Heart left ventricle (tissue), 16 donors: Measurements from ENCODE around the gene FAM240A. TPM values are rescaled to one million over a fixed set of nuclear protein-coding genes. Genes with fewer than 3 reads are reported as not detected.

Source experiments
- ATAC-seq, 4 donors: fragments of 200-7000 bp; cut with Tn5 transposase; one replicate each; pipeline ENCODE4 v1.9.1; 2020 to 2022; ENCODE audit warnings: moderate library complexity in 4 of 4, mild to moderate bottlenecking in 3 of 4, moderate number of reproducible peaks in 1 of 4
- DNase-seq, 5 donors: peaks; one replicate each; pipeline ENCODE4 v3.0.0-alpha.2; 2020
- H3K27ac ChIP-seq, 12 donors: fragments of 200-600 bp; sonication (generic) in 4 of 12; one replicate each; pipeline versions ENCODE4 v1.5.0 to v1.8.0; 2016 to 2022; ENCODE audit warnings: mild to moderate bottlenecking in 2 of 12
- H3K27me3 ChIP-seq, 9 donors: fragments of 200-600 bp; sonication (generic) in 2 of 9; one replicate each; pipeline versions ENCODE4 v1.5.1 to v1.8.0; 2016 to 2022; ENCODE audit warnings: mild to moderate bottlenecking in 3 of 9
- H3K36me3 ChIP-seq, 9 donors: fragments of 200-600 bp; sonication (generic) in 2 of 9; one replicate each; pipeline versions ENCODE4 v1.5.0 to v1.8.0; 2018 to 2022; ENCODE audit warnings: mild to moderate bottlenecking in 2 of 9
- H3K4me1 ChIP-seq, 12 donors: fragments of 200-600 bp; sonication (generic) in 4 of 12; one replicate each; pipeline versions ENCODE4 v1.5.0 to v1.8.0; 2016 to 2022; ENCODE audit warnings: mild to moderate bottlenecking in 3 of 12
- H3K4me3 ChIP-seq, 12 donors: fragments of 200-600 bp; sonication (generic) in 4 of 12; one replicate each; pipeline versions ENCODE4 v1.5.0 to v1.8.0; 2017 to 2022; ENCODE audit warnings: mild to moderate bottlenecking in 9 of 12, moderate library complexity in 4 of 12
- H3K9me3 ChIP-seq, 12 donors: fragments of 200-600 bp; sonication (generic) in 4 of 12; one replicate each; pipeline versions ENCODE4 v1.5.0 to v1.8.0; 2016 to 2022; ENCODE audit warnings: mild to moderate bottlenecking in 1 of 12
- CTCF ChIP-seq, 12 donors: fragments of 200-600 bp; sonication (generic) in 4 of 12; IDR thresholded peaks; one replicate each; pipeline versions ENCODE4 v1.5.0 to v1.8.0; 2018 to 2022; ENCODE audit warnings: antibody characterized with exemption in 12 of 12, mild to moderate bottlenecking in 5 of 12
- POLR2A ChIP-seq, 2 donors: fragments of 450-650 bp; IDR thresholded peaks; one replicate each; pipeline ENCODE4 v1.6.1; 2017; ENCODE audit warnings: antibody characterized with exemption in 2 of 2, mild to moderate bottlenecking in 2 of 2, moderate library complexity in 2 of 2
- WGBS, 4 donors: extraction: QIAGEN DNeasy Blood & Tissue Kit in 2 of 4; methylation state at CpG; one replicate each; pipeline versions ENCODE4 v1.1.5 to v1.1.7; 2013 to 2018; 5-methylcytosine and 5-hydroxymethylcytosine counted together
- intact Hi-C, 10 donors: fragments of 100-400 bp; cut with DNase I; formaldehyde crosslinking; loops; one replicate each; pipeline versions ENCODE4 v1.11.1 to v1.14.2; 2022
- polyA plus RNA-seq, 2 donors: library from polyadenylated mRNA; stranded (reverse); fragments of 200-250 nt; gene quantifications; one replicate each; pipeline ENCODE4 v1.2.3, GENCODE V29; 2013
- total RNA-seq, 9 donors: library from RNA; depleted of rRNA in 2 of 9; stranded (reverse); fragments of >200 nt in 2 of 9; fragmentation: NEBNext Ultra II Directional in 3 of 9; extraction: Animal tissue kit (Norgen Biotek cat#: 25700) in 3 of 9; gene quantifications; one replicate each; pipeline versions ENCODE4 v1.1.0 to v1.2.4, GENCODE V29; 2016 to 2023
- donor health status: ischemic (EF 13 %, LVEDD 7.1; RV severe dilation, severe dysfunction).
- donor health status: healthy with polysubstance abuse.
- donor health status: DM: no; HTN: yes; CAD: no.
- donor health status: DM: no; HTN: no; CAD: no.
- donor health status: ischemic (EF 25% LVEDD 6.9; RV normal size, moderate dysfunction).
- donor health status: ischemic (EF 25% LVEDD 5.7; RV mildly dilated, moderate dysfunction).
- donor health status: healthy.
- donor health status: DM: yes; HTN: yes; CAD: no.
- donor health status: ischemic (EF 35%, LVEDD 5.7; RV mildly dilated, moderate dysfunction).
- donor health status: nonischemic (EF 11% LVEDD 7.7; RV severe dilation, severe dysfunction).
- donor health status: DM: yes; HTN: yes; CAD: no.
- donor health status: PGD.
- donor health status: ischemic (EF 29% LVEDD 5.4; RV normal size, mild dysfunction).
- donor health status: nonischemic (EF 23%, LVEDD 6.1; RV moderate dilation, normal function).

The FAM240A gene
- total and polyA plus RNA-seq, 11 donors: not detected

GRCh38 chr3:46661776-46662766 lies 49.7 kb downstream of the FAM240A start:
- 75 to 84% (median 78%) methylated on average over 15 of the region's 15 CpGs for whole genome bisulfite sequencing, 4 donors
- TF ChIP-seq CTCF (IDR thresholded peaks at IDR 0.05) (no peak), POLR2A (IDR thresholded peaks at IDR 0.05) (no peak)
- H3K4me3 ChIP-seq: no peak overlapping the region
- H3K27me3 ChIP-seq: no peaks in the 10 kb centered on the region
- no peaks in the 10 kb centered on the region for H3K9me3 ChIP-seq
- H3K36me3 ChIP-seq: no peaks in the 10 kb centered on the region
- H3K27ac ChIP-seq: peak overlapping the region in 2 of 12 donors; percentile 87 to 90
- peaks cover 0 to 70% (median 41%) of the 10 kb centered on the region in 12 donors for H3K4me1 ChIP-seq
- intact Hi-C loops: loop anchor here in 1 of 10 donors (5.0 to 10.0 kb wide), 2 partner anchors 97 to 230 kb away; partner anchors contain the start of gene LRRC2
- DNase-seq: peak in 2 of 5 donors; percentile 8 to 14
- no peak for ATAC-seq

GRCh38 chr3:46662771-46663551 lies 50.6 kb downstream of the FAM240A start:
- intact Hi-C loops: loop anchor here in 1 of 10 donors (5.0 to 10.0 kb wide), 2 partner anchors 98 to 229 kb away; partner anchors contain the start of gene LRRC2

GRCh38 chr3:46663591-46664135 lies 51.3 kb downstream of the FAM240A start:
- Histone ChIP-seq H3K4me3 (no peak overlapping the region), H3K9me3 (no peaks in the 10 kb centered on the region), H3K27me3 (no peaks in the 10 kb centered on the region), H3K36me3 (no peaks in the 10 kb centered on the region), H3K4me1 (peaks cover 0 to 83% (median 44%) of the 10 kb centered on the region in 12 donors), H3K27ac (peak overlapping the region; percentile 47 to 93 (median 79))
- intact Hi-C loops: loop anchor here in 2 of 10 donors (2.0 to 10.0 kb wide), 3 partner anchors 33 to 229 kb away; partner anchors contain the start of gene LRRC2 (in 1 of the 2)
- peak in 11 of 12 donors; percentile 25 to 57 (median 38) for TF ChIP-seq CTCF (IDR thresholded peaks at IDR 0.05)
- no peak for TF ChIP-seq POLR2A (IDR thresholded peaks at IDR 0.05)
- ATAC-seq (peak; percentile 7 to 45 (median 17)), DNase-seq (peak in 4 of 5 donors; percentile 17 to 64 (median 40))
- WGBS, 4 donors: 37 to 52% (median 44%) methylated on average over 8 of the region's 8 CpGs

More at GRCh38 chr3:46662771-46663551, 50.6 kb downstream of the FAM240A start:
- WGBS, 4 donors: 51 to 77% (median 63%) methylated on average over 17 of the region's 17 CpGs
- ATAC-seq (no peak), DNase-seq (peak in 2 of 5 donors; percentile 31 to 32)
- peaks cover 0 to 76% (median 44%) of the 10 kb centered on the region in 12 donors for H3K4me1 ChIP-seq
- no peaks in the 10 kb centered on the region for H3K27me3 ChIP-seq
- no peak overlapping the region for H3K4me3 ChIP-seq
- peak overlapping the region in 8 of 12 donors; percentile 47 to 93 (median 85) for H3K27ac ChIP-seq
- H3K9me3 ChIP-seq: no peaks in the 10 kb centered on the region
- TF ChIP-seq CTCF (IDR thresholded peaks at IDR 0.05) (no peak), POLR2A (IDR thresholded peaks at IDR 0.05) (no peak)
- no peaks in the 10 kb centered on the region for H3K36me3 ChIP-seq
